K562 (cell line): ENCODE data around the gene ITPR1. TPM values are rescaled to one million over a fixed set of nuclear protein-coding genes. Genes with fewer than 3 reads are reported as not detected.

Experiments
- ATAC-seq: fragments of 200-7000 bp; cut with Tn5 transposase; 3 replicates; pipeline ENCODE4 v1.9.1; 2020; ENCODE audit warnings: moderate library complexity
- BruUV-seq: library from RNA; stranded (reverse); fragments of 400-500 nt; replicated peaks from 2 replicates; lab custom pipeline; 2021; lab: Mats Ljungman, UMichigan
- CTCF ChIA-PET: fragments of 300-600 bp; formaldehyde crosslinking; extraction: SDS; loops from one replicate; lab custom pipeline; 2021; ENCODE audit warnings: low intra/inter-chr PET ratio; lab: Yijun Ruan, JAX
- POLR2A ChIA-PET: fragments of 300-600, 350-650 bp; sonication (Branson Sonifier 250); formaldehyde crosslinking; extraction: SDS; loops from one replicate; lab custom pipeline; 2021; ENCODE audit warnings: antibody characterized with exemption, inconsistent platforms; lab: Yijun Ruan, JAX
- DNase-seq, 4 experiments: peaks; one replicate each; pipeline versions ENCODE4 v3.0.0 to v3.0.0-alpha.2; 2011 to 2018; ENCODE audit warnings: low spot score in 3 of 4, mixed read lengths in 3 of 4; ENCODE audit errors: extremely low read depth in 1 of 4
- FAIRE-seq: peaks from 2 replicates; lab custom pipeline; 2011; peaks lifted over from hg19 to GRCh38; lab: Jason Lieb, UNC
- H2AFZ ChIP-seq: 2 replicates; pipeline ENCODE4 v1.6.0; 2011; ENCODE audit warnings: low read depth, low read length, control low read depth, inconsistent platforms
- H3K27ac ChIP-seq: fragments of 200-600 bp; 3 replicates; pipeline ENCODE4 v1.8.0; 2011; ENCODE audit warnings: low read depth, mild to moderate bottlenecking, control low read depth, inconsistent platforms, low read length, moderate library complexity, mixed read lengths; ENCODE audit errors: extremely low read depth
- H3K27me3 ChIP-seq, 2 experiments: fragments of 300-600 bp in 1 of 2; 2 replicates in 1 of 2; 3 replicates in 1 of 2; pipeline versions ENCODE4 v1.6.0 to v1.8.0; 2011; ENCODE audit warnings: inconsistent platforms in 2 of 2, low read length in 2 of 2, mild to moderate bottlenecking in 1 of 2, mixed read lengths in 1 of 2, moderate library complexity in 1 of 2; ENCODE audit not compliant: control insufficient read depth in 2 of 2, insufficient read depth in 2 of 2
- H3K36me3 ChIP-seq: fragments of 300-600 bp; 3 replicates; pipeline ENCODE4 v1.8.0; 2011; ENCODE audit warnings: mild to moderate bottlenecking, low read length, inconsistent platforms; ENCODE audit not compliant: control insufficient read depth, insufficient read depth
- H3K4me1 ChIP-seq, 2 experiments: fragments of 200-600 bp in 1 of 2; replicated peaks in 1 of 2; 2 replicates in 1 of 2; 3 replicates in 1 of 2; pipeline versions ENCODE4 v1.5.1 to v1.8.0; 2011; ENCODE audit warnings: inconsistent platforms in 2 of 2, low read length in 2 of 2, mild to moderate bottlenecking in 1 of 2, mixed read lengths in 1 of 2, moderate library complexity in 1 of 2; ENCODE audit not compliant: control insufficient read depth in 2 of 2, insufficient read depth in 2 of 2
- H3K4me2 ChIP-seq: 2 replicates; pipeline ENCODE4 v1.6.1; 2011; ENCODE audit warnings: low read length, control low read depth, inconsistent platforms, mixed read lengths; ENCODE audit not compliant: insufficient read depth
- H3K4me3 ChIP-seq: fragments of 200-600 bp; sonication (generic), shearing (Covaris generic); 2 replicates; pipeline ENCODE4 v1.5.1; 2016; ENCODE audit warnings: control low read depth, inconsistent platforms
- H3K79me2 ChIP-seq: fragments of 200-600 bp; 3 replicates; pipeline ENCODE4 v1.8.0; 2011; ENCODE audit warnings: low read length, inconsistent platforms; ENCODE audit not compliant: control insufficient read depth, insufficient read depth
- H3K9ac ChIP-seq, 2 experiments: 2 replicates each; pipeline versions ENCODE4 v1.6.0 to v1.6.1; 2011; ENCODE audit warnings: low read depth in 2 of 2, low read length in 2 of 2, control low read depth in 1 of 2, inconsistent platforms in 1 of 2, mild to moderate bottlenecking in 1 of 2, mixed read lengths in 1 of 2; ENCODE audit not compliant: insufficient read depth in 1 of 2
- H3K9me1 ChIP-seq: one replicate; pipeline ENCODE4 v1.6.0; 2011; ENCODE audit warnings: inconsistent platforms, mild to moderate bottlenecking, low read length, moderate library complexity; ENCODE audit not compliant: control insufficient read depth, insufficient read depth
- H3K9me3 ChIP-seq: replicated peaks from 2 replicates; pipeline ENCODE4 v1.5.1; 2011; ENCODE audit warnings: low read depth, low read length, inconsistent platforms; ENCODE audit not compliant: control insufficient read depth, insufficient read depth
- H4K20me1 ChIP-seq: replicated peaks from 2 replicates; pipeline ENCODE4 v1.6.1; 2011; ENCODE audit warnings: low read length, inconsistent platforms, mixed read lengths; ENCODE audit not compliant: control insufficient read depth, insufficient read depth
- C11orf30 ChIP-seq: fragments of 450-650 bp; IDR thresholded peaks from 2 replicates; pipeline ENCODE4 v1.6.1; 2016; ENCODE audit warnings: low read depth, mild to moderate bottlenecking
- ELF1 ChIP-seq: fragments of 200-800 bp; sonication (Bioruptor generic); IDR thresholded peaks from 2 replicates; pipeline ENCODE4 v1.6.1; 2016; ENCODE audit warnings: missing genetic modification characterization, missing compliant biosample characterization
- GABPA ChIP-seq: fragments of 200-800 bp; sonication (Bioruptor generic); conservative IDR thresholded peaks from 2 replicates; pipeline ENCODE4 v1.6.1; 2016; ENCODE audit warnings: low read depth, missing genetic modification characterization, missing compliant biosample characterization
- GMEB1 ChIP-seq: fragments of 250-450 bp; sonication (Bioruptor Pico); IDR thresholded peaks from 2 replicates; pipeline ENCODE4 v1.4.0; 2020; ENCODE audit warnings: mild to moderate bottlenecking
- GTF2A2 ChIP-seq: IDR thresholded peaks from 2 replicates; pipeline ENCODE4 v1.6.1; 2016; ENCODE audit warnings: mild to moderate bottlenecking, missing genetic modification characterization, missing compliant biosample characterization
- PCBP1 ChIP-seq: fragments of 200-400 bp; formaldehyde crosslinking; IDR thresholded peaks from 2 replicates; pipeline ENCODE4 v1.6.1; 2018; ENCODE audit warnings: mild to moderate bottlenecking, low read depth, low read length; ENCODE audit not compliant: poor library complexity, severe bottlenecking
- PURB ChIP-seq: sonication (generic); formaldehyde crosslinking; IDR thresholded peaks from 2 replicates; pipeline ENCODE4 v1.9.0; 2021; ENCODE audit warnings: low read depth, mild to moderate bottlenecking, missing genetic modification reagents
- RFX1 ChIP-seq: fragments of 450-650 bp; IDR thresholded peaks from 2 replicates; pipeline ENCODE4 v1.6.1; 2016; ENCODE audit warnings: mild to moderate bottlenecking, moderate library complexity
- ZFP36 ChIP-seq: fragments of 150-350 bp; IDR thresholded peaks from 2 replicates; pipeline ENCODE4 v1.6.1; 2018; ENCODE audit warnings: low read length, low read depth; ENCODE audit not compliant: partially characterized antibody
- ZNF280A ChIP-seq: fragments of 450-650 bp; IDR thresholded peaks from 2 replicates; pipeline ENCODE4 v1.6.1; 2018; ENCODE audit warnings: mild to moderate bottlenecking, low read depth; ENCODE audit not compliant: partially characterized antibody
- ZNF717 ChIP-seq: fragments of 250-450 bp; sonication (Bioruptor Pico); IDR thresholded peaks from 2 replicates; pipeline ENCODE4 v1.5.0; 2021
- WGBS: fragments of 100-300 bp; shearing (Covaris generic); methylation state at CpG from one replicate; pipeline ENCODE4 v1.1.6; 2016; ENCODE audit warnings: low coverage, mixed read lengths; ENCODE audit not compliant: insufficient coverage; ENCODE audit errors: missing lambda C conversion rate; 5-methylcytosine and 5-hydroxymethylcytosine counted together
- in situ Hi-C: fragments of 300-500 bp; cut with MboI; formaldehyde crosslinking; loops from 4 replicates; pipeline ENCODE4 v1.15.0; 2018; ENCODE audit warnings: inconsistent platforms, mixed read lengths
- intact Hi-C: fragments of 100-400 bp; cut with micrococcal nuclease; formaldehyde crosslinking; loops from 2 replicates; pipeline ENCODE4 v1.14.2; 2022
- polyA plus RNA-seq, 8 experiments: library from polyadenylated mRNA; depleted of rRNA in 4 of 8; stranded (reverse) in 5 of 8; unstranded in 3 of 8; fragments of >200 nt; fragmentation: Nextera tagmentation in 2 of 8; fragmentation: Illumina TruSeq in 1 of 8; extraction: Ambion mirVana in 2 of 8; extraction: Trizol in 1 of 8; gene quantifications; 2 replicates each; pipeline versions ENCODE4 v1.2.1 to v1.2.3, GENCODE V29; 2011 to 2014; ENCODE audit warnings: inconsistent platforms in 1 of 8, missing spikeins in 1 of 8
- total RNA-seq, 7 experiments: library from RNA; depleted of rRNA in 6 of 7; stranded (reverse); fragments of >200 nt in 6 of 7; fragmentation: Illumina TruSeq in 2 of 7; extraction: Trizol in 2 of 7; gene quantifications; 2 replicates each; pipeline versions ENCODE4 v1.2.1 to v1.2.3, GENCODE V29; 2011 to 2021; ENCODE audit warnings: low replicate concordance in 1 of 7

Gene ITPR1
- total and polyA plus RNA-seq, 9 of the 15 experiments (the other 6 are each of a cell fraction or from before 2014, with no cell fraction given), result 22.4 to 40.0 (median 27.4) TPM

- peak; percentile 72 for TF ChIP-seq GABPA (tag)
- no peak for TF ChIP-seq GMEB1 (CRISPR knock-in tag)
- TF ChIP-seq ZNF717 (CRISPR knock-in tag), result no peak
- TF ChIP-seq ELF1 (tag), result peak; percentile 54
- no peak for TF ChIP-seq PCBP1
- no peak for TF ChIP-seq ZFP36
- TF ChIP-seq PURB, result no peak
These were observed 40.6 kb downstream of the ITPR1 start (continued) for GRCh38 chr3:4533489-4534443.

- H4K20me1 ChIP-seq, result no peaks in the 10 kb centered on the region
- no peaks in the 10 kb centered on the region for H3K9me3 ChIP-seq
- H3K36me3 ChIP-seq, result no peaks in the 10 kb centered on the region
- H3K4me2 ChIP-seq, result 0 out of 2 replicates have a peak overlapping the region, but pooled peaks have one; percentile 68
- no peaks in the 10 kb centered on the region for H3K9me1 ChIP-seq
- ChIA-PET POLR2A (interaction anchor here (0.8 to 4.4 kb wide), 8 partner anchors 9 to 68 kb away, joined by 3 to 35 read pairs (median 6); partner anchors contain the start of gene SUMF1), CTCF (no interaction called here)
- H3K79me2 ChIP-seq, result peaks cover 17% of the 10 kb centered on the region; the same call in 2 of the 3 replicates
- 50% methylated on average over 5 of the region's 5 CpGs for WGBS
- H3K27me3 ChIP-seq, result no peaks in the 10 kb centered on the region
- ATAC-seq, result no peak
- H2AFZ ChIP-seq, result peak overlapping the region; percentile 49
- H3K4me1 ChIP-seq, result peaks cover 28 to 43% of the 10 kb centered on the region in 2 experiments
- in situ Hi-C loops, result no loop called here
- intact Hi-C loops, result loop anchor here (5.0 kb wide), 1 partner anchor 97 kb away; no protein-coding TSS in a partner anchor
- no peak overlapping the region for H3K4me3 ChIP-seq
- FAIRE-seq, result no peak
- no TSS peak for BruUV-seq
- H3K9ac ChIP-seq, result peak overlapping the region in 1 of 2 experiments; percentile 45; a peak in 1 of 4 replicates
- no peak for DNase-seq
- peak overlapping the region; percentile 75 for H3K27ac ChIP-seq
- TF ChIP-seq GTF2A2 (tag), result no peak
- peak; percentile 41; the same call in 1 of the 2 replicates for TF ChIP-seq C11orf30
- peak; percentile 20 for TF ChIP-seq RFX1
- TF ChIP-seq ZNF280A, result no peak
These were observed 41.8 kb downstream of the ITPR1 start for GRCh38 chr3:4534906-4535305.
